A549 treated with dexamethasone at 1 μM for 4 hours (cell line): Measurements from ENCODE around the gene TAP1. TPM values are rescaled to one million over a fixed set of nuclear protein-coding genes. Genes with fewer than 3 reads are reported as not detected.

Experiments
- total RNA-seq: library from RNA; stranded (reverse); fragments of 200-300 nt; extraction: Qiagen RNA extraction; gene quantifications from 5 replicates; pipeline ENCODE4 v1.2.3, GENCODE V29; 2022

TAP1 gene, protein sequence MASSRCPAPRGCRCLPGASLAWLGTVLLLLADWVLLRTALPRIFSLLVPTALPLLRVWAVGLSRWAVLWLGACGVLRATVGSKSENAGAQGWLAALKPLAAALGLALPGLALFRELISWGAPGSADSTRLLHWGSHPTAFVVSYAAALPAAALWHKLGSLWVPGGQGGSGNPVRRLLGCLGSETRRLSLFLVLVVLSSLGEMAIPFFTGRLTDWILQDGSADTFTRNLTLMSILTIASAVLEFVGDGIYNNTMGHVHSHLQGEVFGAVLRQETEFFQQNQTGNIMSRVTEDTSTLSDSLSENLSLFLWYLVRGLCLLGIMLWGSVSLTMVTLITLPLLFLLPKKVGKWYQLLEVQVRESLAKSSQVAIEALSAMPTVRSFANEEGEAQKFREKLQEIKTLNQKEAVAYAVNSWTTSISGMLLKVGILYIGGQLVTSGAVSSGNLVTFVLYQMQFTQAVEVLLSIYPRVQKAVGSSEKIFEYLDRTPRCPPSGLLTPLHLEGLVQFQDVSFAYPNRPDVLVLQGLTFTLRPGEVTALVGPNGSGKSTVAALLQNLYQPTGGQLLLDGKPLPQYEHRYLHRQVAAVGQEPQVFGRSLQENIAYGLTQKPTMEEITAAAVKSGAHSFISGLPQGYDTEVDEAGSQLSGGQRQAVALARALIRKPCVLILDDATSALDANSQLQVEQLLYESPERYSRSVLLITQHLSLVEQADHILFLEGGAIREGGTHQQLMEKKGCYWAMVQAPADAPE
- total RNA-seq = 33.3 to 38.0 TPM (median 35.1 TPM) in 5 replicates

DNA sequence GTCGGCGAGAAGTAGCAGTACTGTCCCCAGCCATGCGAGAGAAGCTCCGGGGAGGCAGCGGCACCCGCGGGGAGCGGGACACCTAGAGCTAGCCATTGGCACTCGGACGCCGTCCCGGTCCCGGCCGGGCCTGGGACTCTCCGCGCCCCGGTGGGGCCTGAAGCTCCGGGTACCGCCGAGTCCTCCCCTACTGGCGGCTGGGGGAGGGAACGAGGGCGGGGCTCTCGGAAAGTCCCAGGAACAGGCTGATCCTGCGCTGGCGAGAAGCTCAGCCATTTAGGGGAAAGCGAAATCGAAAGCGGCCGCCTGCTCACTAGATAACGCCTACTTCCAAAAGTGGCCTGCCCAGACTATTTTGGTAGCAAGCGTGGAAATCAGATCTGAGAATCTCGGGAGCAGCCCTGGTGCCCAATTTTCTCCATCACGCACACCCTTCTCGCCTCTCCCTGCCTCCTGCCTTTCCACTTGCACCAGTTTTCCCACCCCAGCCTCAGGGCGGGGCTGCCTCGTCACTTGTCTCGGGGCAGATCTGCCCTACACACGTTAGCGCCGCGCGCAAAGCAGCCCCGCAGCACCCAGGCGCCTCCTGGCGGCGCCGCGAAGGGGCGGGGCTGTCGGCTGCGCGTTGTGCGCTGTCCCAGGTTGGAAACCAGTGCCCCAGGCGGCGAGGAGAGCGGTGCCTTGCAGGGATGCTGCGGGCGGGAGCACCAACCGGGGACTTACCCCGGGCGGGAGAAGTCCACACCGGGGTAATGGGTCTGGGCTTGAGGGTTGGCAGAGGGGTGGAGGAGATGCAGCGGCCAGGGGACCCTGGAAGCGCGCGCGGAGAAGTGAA, at the start of gene TAP1, which contains the start of gene PSMB9:
TSS of gene TAP1 (minus strand) at position 164 of the 835 bp plus-strand sequence. CDS start at position 96, 68 bp downstream.
TSS of gene PSMB9 (plus strand) at position 652 of the 835 bp plus-strand sequence. CDS start at position 690, 38 bp downstream.

DNA sequence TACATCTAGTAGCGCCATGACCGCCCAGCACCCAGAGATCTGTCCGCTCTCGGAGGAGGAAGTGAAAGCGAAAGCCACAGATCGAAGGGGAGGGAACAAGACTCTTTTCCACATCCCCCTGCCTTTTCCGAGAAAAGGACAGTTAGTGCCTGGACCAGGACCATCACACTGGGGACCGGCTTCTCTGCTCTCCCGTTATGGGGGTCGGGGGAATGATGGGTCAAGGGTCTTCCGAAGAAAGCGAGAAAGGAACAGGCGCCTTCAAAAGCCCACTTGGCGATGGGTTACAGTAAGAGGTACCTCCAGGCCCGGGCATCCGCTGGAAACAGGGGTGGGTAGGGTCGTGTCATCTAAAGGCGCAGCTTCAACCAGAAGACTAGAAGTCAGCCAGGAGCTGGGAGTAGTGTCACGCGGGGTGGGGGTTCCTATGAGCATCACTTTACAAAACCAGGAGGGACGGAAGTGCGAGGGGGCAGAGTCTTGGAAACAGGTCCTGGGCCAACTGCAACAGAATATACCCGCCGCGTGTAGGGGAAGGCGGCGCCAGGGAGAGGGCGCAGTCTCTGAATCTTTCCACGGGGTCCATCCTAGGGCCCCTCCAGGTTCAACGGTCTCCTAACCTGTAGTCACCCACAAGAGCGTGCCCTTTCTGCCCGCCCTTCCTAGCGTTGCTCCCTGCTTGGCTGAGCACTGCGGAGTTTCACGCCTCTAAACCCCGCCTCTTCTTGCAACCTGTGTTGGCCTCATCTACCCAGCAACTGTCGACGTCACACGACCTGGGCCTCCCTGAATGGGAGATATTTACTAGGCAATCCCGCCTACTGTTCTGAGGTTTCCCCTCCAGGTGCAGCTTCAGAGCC, 9.3 kb downstream of the TAP1 start, which contains the start of gene PSMB8:
TSS of gene PSMB8 (minus strand) at position 69 of the 860 bp plus-strand sequence. CDS start at position 18, 51 bp downstream.

DNA sequence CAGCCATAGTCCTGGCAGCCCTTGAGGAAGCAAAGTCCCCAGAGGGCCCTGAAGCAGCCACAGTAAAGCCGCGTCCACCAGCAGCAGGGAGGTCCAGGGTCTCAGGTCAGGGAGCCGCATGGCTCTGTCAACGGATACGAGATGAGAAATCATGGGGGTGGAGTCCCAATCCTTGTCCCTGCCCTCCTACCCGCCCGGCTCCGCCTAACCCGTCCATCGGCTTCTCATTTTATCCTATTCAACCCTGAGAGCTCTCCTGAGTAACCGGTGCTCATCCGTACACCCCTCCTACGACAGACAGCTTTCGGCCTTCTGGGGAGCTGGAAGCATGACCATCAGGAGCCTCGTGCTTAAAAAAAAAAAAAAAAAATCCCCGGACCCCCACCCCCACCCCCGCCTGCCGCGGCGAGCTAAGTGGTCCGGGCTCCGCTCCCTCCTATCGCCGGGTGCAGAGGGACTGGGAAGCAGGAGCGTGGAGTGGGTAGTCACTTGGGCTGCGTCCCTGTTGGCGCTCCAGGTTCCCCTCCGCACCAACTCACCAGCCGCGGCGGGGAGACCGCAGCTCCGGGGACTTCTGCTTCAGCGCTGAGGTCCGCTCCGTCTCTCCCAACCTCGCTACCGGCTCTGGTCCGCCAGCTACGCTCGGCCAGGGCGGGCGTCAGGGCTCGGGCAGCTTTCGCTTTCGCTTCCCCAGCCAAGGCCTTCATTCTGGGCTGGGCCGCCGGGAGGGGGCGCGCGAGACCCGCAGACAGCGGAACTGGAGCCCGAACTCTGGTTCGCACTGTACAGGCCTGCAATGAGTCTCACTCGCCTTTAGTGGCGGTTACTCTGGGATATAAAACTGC, 15.2 kb downstream of the TAP1 start, which contains the start of gene TAP2:
TSS of gene TAP2 (minus strand) at position 626 of the 845 bp plus-strand sequence. CDS start at position 120, 506 bp downstream.

DNA sequence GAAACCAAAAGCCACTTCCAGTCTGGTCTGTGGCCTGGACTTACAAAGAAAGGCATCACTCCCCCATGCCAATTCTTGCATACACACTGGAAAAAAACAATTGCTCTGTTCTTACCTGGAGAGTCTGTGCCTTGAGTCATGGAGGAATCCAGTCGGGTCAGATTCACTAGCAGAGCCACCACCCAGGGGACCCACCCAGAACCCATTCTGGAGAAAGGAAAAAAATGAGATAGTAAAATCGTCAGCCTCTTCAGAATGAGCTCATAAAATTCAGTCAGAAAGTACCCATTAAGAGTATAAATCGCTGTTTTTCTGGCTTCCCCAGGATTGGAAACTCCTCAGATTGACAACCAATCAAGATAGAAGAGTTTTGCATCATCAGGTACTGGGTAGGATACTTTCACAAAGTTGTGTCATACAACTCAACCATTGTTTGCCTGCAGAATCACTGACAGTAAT, 36.7 kb downstream of the TAP1 start, which contains the start of gene HLA-DOB:
TSS of gene HLA-DOB (minus strand) at position 257 of the 459 bp plus-strand sequence. CDS start at position 206, 51 bp downstream.

Other genes with a start within 250 kb of the TAP1 start
- gene HLA-DQA1, start 216.3 kb downstream of the TAP1 start, total RNA-seq = not detected in 5 replicates
- not detected in 5 replicates for gene HLA-DQB1, start 187.0 kb downstream of the TAP1 start, total RNA-seq
- gene HLA-DQA2, start 112.3 kb downstream of the TAP1 start, total RNA-seq = not detected in 5 replicates
- gene HLA-DQB2, start 90.2 kb downstream of the TAP1 start, total RNA-seq = not detected in 5 replicates
- gene HLA-DOB, start 36.7 kb downstream of the TAP1 start, total RNA-seq = 0.08 to 0.21 TPM (median 0.09 TPM) in 3 of 5 replicates, not detected in the others
- gene TAP2, start 15.0 kb downstream of the TAP1 start, total RNA-seq = 16.4 to 22.6 TPM (median 18.9 TPM) in 5 replicates
- gene PSMB8, start 9.7 kb downstream of the TAP1 start, total RNA-seq = 16.6 to 22.5 TPM (median 18.3 TPM) in 5 replicates
- 15.3 to 22.0 TPM (median 17.4 TPM) in 5 replicates for gene PSMB9, start 488 bp upstream of the TAP1 start, total RNA-seq
- 1.4 to 1.9 TPM (median 1.7 TPM) in 5 replicates for gene HLA-DMB, start 87.3 kb upstream of the TAP1 start, total RNA-seq
- gene HLA-DMA, start 99.4 kb upstream of the TAP1 start, total RNA-seq = 2.5 to 3.9 TPM (median 3.3 TPM) in 5 replicates
- 105 to 148 TPM (median 138 TPM) in 5 replicates for gene BRD2, start 114.9 kb upstream of the TAP1 start, total RNA-seq
- gene HLA-DOA, start 155.9 kb upstream of the TAP1 start, total RNA-seq = 0.09 TPM in 1 of 5 replicates, not detected in the others
- gene HLA-DPA1, start 219.9 kb upstream of the TAP1 start, total RNA-seq = 0.09 to 0.11 TPM in 2 of 5 replicates, not detected in the others
- not detected in 5 replicates for gene HLA-DPB1, start 222.3 kb upstream of the TAP1 start, total RNA-seq